Epithelial cell of prostate (primary cell): ENCODE data around the gene PIAS2.
"Not testable (repeated sequence)": the region's sequence is repeated elsewhere in the genome, so short reads cannot be mapped to it uniquely, and the experiment has no call there.

Experiments used
- DNase-seq: peaks from one replicate; pipeline ENCODE4 v3.0.0-alpha.2; 2011; ENCODE audit warnings: low read depth, low spot score
- H3K27ac ChIP-seq: fragments of 450-650 bp; 2 replicates; pipeline ENCODE4 v1.5.1; 2017; ENCODE audit warnings: mild to moderate bottlenecking

The PIAS2 gene

DNA sequence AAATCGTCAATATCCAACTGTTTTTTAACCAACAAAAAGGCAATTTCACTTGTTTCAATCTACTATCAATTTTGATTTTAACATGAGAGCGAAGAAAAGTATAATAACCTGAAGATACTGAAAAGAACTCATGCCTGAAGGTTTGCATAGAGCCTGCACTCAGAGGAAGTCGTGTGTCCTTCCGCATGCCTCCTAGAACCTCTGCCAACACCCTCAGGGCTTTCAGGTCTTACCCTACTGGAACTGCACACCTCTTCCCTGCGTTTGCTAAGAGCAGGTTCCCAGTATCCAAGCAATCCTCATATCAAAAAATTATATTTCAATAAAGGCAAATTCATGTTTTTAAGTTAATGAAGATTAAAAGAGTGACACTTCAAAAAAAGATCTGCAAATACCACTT lies 74.7 kb downstream of the PIAS2 start:
- peak; percentile 6 for DNase-seq
- no peak overlapping the region for H3K27ac ChIP-seq

DNA sequence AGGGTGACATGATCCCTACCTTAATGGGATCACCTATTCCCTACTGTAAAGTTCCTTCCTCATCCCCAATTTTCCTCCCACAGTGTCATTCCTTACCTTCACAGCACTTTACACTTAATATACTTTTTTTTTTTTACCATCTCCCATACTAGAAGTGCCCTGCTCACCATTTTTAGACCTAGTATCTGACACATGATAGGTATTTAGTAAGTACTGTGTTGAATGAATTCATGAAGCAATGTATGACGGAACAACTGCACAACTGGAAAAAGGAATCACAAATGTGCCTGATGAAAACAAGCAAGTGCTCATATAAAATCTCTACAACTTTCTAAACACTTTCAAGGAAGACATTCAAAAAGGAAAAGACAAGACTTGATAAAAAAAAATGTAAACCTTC lies 83.4 kb downstream of the PIAS2 start:
- DNase-seq: no peak
- H3K27ac ChIP-seq: no peak overlapping the region

GRCh38 chr18:46832849-46833248 lies 84.5 kb downstream of the PIAS2 start:
- no peak overlapping the region for H3K27ac ChIP-seq
- no peak for DNase-seq

GRCh38 chr18:46832422-46832821 lies 84.9 kb downstream of the PIAS2 start:
- DNase-seq: not testable (repeated sequence)

GRCh38 chr18:46831434-46831833 lies 85.9 kb downstream of the PIAS2 start:
- H3K27ac ChIP-seq: no peak overlapping the region
- DNase-seq: no peak

More at GRCh38 chr18:46832422-46832821, 84.9 kb downstream of the PIAS2 start:
- not testable (repeated sequence) for H3K27ac ChIP-seq

DNA sequence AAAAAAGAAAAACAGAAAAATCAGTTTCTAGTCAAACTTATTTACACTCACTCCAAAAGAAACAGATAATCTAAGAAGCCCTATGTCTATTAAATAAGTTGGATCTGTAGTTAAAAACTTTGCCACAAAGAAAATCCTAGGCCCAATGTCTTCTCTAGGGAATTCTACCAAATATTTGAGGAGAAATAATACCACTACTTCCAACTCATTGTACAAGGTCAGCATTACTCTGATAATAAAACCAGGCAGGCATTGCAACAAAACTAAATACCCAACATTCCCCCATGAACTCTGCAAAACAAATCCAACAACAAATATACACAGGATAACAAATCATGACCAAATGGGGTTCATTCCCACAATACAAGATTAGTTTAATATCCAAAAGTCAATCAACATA lies 86.7 kb downstream of the PIAS2 start:
- DNase-seq: no peak

GRCh38 chr18:46829947-46830346 lies 87.4 kb downstream of the PIAS2 start:
- DNase-seq: no peak
- no peak overlapping the region for H3K27ac ChIP-seq

More for the DNA sequence above, 86.7 kb downstream of the PIAS2 start:
- H3K27ac ChIP-seq: no peak overlapping the region

DNA sequence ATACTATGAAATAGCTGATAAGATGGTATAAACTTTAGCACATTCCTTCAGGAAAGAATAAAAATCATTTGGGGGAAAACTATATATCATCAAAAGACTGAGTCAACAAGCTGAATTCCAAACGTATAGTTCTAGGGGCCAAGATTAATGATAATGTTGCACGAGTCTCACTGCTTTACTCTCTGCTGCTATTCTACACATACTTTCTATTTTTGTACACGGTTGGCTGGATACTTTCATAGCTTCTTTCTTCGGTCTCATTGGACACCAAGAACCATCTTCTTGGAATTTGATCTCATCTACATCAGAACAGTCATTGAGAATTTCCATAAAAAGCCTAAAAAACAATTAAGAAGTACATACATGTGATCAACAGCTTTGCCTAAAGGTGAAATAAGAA lies 87.8 kb downstream of the PIAS2 start:
- no peak for DNase-seq
- no peak overlapping the region for H3K27ac ChIP-seq

GRCh38 chr18:46821856-46822711 lies 95.2 kb downstream of the PIAS2 start:
- no peak overlapping the region for H3K27ac ChIP-seq
- no peak for DNase-seq

DNA sequence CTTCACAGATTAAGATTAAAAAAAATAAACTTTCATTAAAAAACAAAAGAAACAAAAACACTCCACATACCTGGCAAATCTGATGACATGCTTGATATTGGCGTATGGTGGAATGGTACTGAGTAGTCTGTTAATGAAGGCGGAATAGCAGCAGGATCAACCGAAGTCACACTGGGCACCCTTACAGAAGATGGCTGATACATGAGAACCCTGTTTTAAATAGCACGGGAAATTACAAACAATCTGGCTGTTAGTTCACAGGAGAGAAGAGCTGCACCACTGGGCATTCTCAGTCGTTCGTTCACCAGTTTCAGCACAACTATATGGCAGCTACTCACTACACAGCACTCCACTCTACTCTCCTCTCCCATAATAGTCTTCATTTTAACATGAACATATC lies 96.4 kb downstream of the PIAS2 start:
- H3K27ac ChIP-seq: no peak overlapping the region
- no peak for DNase-seq

DNA sequence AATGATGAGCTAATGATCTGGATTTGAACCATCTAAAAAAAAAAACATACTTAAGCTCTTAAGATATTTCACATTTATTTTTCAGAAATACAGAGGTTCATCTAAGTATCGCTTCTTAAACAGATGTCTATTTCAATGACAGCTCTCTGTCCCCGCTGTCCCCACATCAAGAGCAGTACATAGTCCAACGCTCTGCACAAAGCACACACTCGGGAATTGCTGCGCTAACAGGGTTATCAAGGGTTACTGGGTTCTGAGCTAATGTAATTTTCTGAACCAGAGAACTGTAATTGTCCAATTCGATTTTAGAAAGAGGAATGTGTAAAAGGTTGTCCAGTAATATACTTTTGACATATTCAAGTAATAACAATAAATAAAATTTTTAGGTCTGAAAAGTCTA lies 101.6 kb downstream of the PIAS2 start:
- DNase-seq: no peak
- no peak overlapping the region for H3K27ac ChIP-seq

- no peak overlapping the region for H3K27ac ChIP-seq
- no peak for DNase-seq
Observed at GRCh38 chr18:46814399-46814798, 102.9 kb downstream of the PIAS2 start.

DNA sequence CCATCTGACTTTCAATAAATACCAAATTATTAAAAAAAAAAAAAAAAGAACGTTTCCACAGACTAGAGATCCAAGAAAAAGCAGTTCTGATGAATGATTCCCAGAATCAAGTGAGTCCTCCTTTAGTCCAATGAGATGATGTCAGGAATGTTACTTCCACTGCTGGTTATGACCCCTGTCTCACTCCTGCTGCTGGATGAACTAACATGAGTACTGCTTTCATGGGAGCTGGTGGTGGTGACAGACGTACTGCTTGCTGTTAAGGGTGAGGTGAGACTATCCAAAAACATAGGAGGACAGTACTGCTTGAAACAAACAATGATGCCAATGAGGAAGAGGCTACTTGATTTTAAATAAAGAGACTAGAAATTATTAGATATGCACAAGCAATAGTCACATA lies 105.0 kb downstream of the PIAS2 start:
- DNase-seq: no peak
- no peak overlapping the region for H3K27ac ChIP-seq

DNA sequence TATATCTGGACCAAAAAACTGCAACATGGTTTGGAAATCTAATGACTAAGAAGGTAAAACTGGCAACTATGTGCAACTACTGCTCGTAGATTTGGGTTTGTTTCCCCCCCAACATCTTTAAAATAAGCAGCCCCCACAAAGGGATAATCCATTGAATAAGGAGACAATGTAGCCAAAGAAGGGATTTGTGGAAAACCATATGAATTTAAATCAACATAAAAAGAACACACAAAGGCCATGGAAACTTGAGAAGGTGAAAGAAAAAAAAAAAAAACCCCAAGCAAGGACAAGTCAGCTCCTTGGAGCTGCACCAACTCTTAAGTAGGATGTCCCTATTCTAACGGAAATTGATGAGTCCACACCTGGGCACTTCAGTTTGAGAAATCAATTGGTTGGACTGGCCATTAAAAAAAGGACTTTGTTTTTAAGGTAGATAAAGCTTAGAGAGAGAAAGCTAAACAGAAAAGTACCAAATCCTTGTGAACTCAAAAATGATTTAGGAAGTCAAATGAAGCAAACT lies 106.8 kb downstream of the PIAS2 start:
- H3K27ac ChIP-seq: no peak overlapping the region
- DNase-seq: no peak

- no peak overlapping the region for H3K27ac ChIP-seq
- DNase-seq: no peak
Observed at GRCh38 chr18:46809145-46809544, 108.2 kb downstream of the PIAS2 start.

DNA sequence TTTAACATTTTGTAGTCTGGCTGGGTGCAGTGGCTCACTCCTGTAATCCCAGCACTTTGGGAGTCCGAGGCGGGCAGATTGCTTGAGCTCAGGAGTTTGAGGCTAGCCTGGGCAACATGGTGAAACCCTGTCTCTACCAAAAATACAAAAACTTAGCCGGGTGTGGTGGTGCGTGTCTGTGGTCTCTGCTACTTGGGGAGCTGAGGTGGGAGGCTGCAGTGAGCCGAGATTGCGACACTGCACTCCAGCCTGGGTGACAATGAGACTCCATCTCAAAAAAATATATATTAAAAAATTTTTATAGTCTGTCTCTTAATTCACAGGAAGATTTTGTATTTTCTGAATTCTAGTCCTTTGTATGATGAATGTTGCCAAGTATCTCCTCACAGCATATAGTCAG lies 121.4 kb downstream of the PIAS2 start:
- not testable (repeated sequence) for DNase-seq

GRCh38 chr18:46794607-46795006 lies 122.7 kb downstream of the PIAS2 start:
- DNase-seq: no peak

More for the DNA sequence above, 121.4 kb downstream of the PIAS2 start:
- H3K27ac ChIP-seq: not testable (repeated sequence)

DNA sequence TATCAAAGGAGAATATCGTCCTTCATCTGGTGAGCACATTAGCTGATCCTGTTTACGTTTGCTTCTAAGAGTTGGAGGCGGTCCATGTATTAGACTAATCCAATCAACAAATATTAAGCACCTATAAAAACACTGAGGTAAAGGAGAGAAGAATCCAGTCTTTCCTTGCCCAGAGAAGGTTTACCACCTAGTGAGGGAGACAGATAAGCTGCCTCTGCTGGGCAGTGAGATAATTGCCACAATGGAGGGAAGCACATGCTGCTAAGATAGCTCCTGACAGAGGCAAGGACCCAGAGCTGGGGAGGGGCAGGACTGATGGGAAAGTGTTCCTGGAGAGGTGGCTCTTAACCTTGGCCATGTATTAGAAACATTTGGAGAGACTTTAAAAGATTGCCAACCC lies 123.7 kb downstream of the PIAS2 start:
- DNase-seq: no peak
- H3K27ac ChIP-seq: no peak overlapping the region

More at GRCh38 chr18:46794607-46795006, 122.7 kb downstream of the PIAS2 start:
- no peak overlapping the region for H3K27ac ChIP-seq

DNA sequence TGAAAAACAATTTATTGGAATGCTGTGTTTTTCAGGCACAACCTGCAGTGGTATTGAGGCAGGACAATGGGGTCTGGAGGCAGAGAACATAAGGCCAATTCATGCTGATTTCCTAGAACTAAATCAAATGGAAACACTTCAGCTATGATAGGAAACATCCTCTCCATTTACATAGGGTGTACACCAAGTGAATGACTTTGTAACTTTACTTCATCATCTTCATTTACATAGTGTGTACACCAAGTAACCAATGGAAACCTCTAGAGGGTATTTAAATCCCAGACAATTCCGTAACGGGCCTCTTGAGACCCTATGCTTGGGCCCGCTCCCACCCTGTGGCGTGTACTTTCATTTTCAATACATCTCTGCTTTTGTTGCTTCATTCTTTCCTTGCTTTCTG lies 128.2 kb downstream of the PIAS2 start:
- DNase-seq: no peak
- no peak overlapping the region for H3K27ac ChIP-seq

- no peak for DNase-seq
Observed at GRCh38 chr18:46787674-46788073, 129.6 kb downstream of the PIAS2 start.

GRCh38 chr18:46772357-46772756 lies 144.9 kb downstream of the PIAS2 start:
- DNase-seq: no peak
- H3K27ac ChIP-seq: no peak overlapping the region

More at GRCh38 chr18:46787674-46788073, 129.6 kb downstream of the PIAS2 start:
- no peak overlapping the region for H3K27ac ChIP-seq

GRCh38 chr18:46771141-46771540 lies 146.2 kb downstream of the PIAS2 start:
- DNase-seq: no peak
- no peak overlapping the region for H3K27ac ChIP-seq
